GM06990 (cell line): ENCODE data around the gene TAF9B.
"Not testable (repeated sequence)": the region's sequence is repeated elsewhere in the genome, so short reads cannot be mapped to it uniquely, and the experiment has no call there.

ENCODE experiments used
- DNase-seq: peaks from one replicate; pipeline ENCODE4 v3.0.0-alpha.2; 2011; ENCODE audit not compliant: insufficient read length; ENCODE audit errors: extremely low read depth
- H3K27me3 ChIP-seq: replicated peaks from 2 replicates; pipeline ENCODE4 v1.6.0; 2011; ENCODE audit warnings: low read length; ENCODE audit not compliant: control insufficient read depth, insufficient read depth
- H3K36me3 ChIP-seq: 2 replicates; pipeline ENCODE4 v1.5.1; 2011; ENCODE audit warnings: low read length; ENCODE audit not compliant: control insufficient read depth, insufficient read depth
- H3K4me3 ChIP-seq: replicated peaks from 2 replicates; pipeline ENCODE4 v1.5.1; 2011; ENCODE audit warnings: low read depth, mild to moderate bottlenecking, control low read depth, low read length
- TF ChIP-seq, protein P1 (sequence below): IDR thresholded peaks from 2 replicates; pipeline ENCODE4 v1.5.1; 2011; ENCODE audit warnings: low read length, control low read depth, mild to moderate bottlenecking, inconsistent platforms; ENCODE audit not compliant: insufficient read depth, poor library complexity, severe bottlenecking

TAF9B gene, protein sequence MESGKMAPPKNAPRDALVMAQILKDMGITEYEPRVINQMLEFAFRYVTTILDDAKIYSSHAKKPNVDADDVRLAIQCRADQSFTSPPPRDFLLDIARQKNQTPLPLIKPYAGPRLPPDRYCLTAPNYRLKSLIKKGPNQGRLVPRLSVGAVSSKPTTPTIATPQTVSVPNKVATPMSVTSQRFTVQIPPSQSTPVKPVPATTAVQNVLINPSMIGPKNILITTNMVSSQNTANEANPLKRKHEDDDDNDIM

DNA sequence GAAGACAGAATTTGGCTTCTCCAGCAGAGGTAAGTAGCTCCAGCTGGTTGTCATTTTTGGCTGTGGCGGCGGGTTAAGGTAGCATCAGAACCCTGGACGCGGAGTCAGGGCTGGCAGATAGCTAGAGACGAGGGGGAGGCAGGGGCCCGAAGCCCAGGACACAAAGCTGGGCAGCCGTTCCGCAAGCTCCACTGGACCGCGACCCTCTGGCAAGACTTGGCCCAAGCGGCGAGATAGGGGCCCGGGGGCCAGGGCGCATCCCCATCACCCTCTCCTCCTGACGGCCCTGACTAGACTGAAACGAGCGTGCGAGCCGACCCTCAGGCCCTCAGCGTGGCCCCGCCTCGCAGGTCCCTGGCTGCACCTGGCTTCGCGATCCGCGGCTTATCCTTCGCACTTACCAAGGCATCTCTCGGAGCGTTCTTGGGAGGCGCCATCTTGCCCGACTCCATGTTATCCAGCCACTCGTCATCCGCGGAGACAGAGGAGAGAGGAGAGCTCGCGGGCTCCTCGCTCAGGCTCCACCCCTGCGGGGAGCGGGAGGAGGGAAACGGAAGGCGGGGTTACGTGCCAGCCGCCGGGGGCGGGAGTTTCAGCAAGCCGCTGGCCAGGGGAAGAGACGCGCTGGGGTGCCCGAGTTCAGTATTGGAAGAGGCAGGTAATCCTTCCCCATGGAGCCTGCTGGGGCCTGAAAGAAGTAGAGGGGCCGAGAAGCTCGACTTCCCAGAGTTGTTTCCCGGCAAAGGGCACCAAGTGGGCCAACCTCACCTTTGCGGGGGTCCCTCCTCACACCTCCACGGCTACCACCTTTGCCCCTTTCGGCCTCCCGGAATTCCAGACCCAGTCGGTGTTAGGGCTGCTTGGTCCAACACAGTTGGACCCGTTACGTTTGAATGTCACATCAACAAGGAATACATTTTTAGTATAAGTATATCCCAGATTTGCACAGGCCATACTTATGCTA lies at the start of gene TAF9B:
TSS of gene TAF9B (minus strand) at position 491 of the 964 bp plus-strand sequence. CDS start at position 452, 39 bp downstream.
- Histone ChIP-seq H3K36me3 (no peaks in the 10 kb centered on the region), H3K4me3 (peak within 1 kb of the TSS; percentile 67), H3K27me3 (no peaks in the 10 kb centered on the region)
- peak; percentile 84 for DNase-seq
- TF ChIP-seq, protein P1, sequence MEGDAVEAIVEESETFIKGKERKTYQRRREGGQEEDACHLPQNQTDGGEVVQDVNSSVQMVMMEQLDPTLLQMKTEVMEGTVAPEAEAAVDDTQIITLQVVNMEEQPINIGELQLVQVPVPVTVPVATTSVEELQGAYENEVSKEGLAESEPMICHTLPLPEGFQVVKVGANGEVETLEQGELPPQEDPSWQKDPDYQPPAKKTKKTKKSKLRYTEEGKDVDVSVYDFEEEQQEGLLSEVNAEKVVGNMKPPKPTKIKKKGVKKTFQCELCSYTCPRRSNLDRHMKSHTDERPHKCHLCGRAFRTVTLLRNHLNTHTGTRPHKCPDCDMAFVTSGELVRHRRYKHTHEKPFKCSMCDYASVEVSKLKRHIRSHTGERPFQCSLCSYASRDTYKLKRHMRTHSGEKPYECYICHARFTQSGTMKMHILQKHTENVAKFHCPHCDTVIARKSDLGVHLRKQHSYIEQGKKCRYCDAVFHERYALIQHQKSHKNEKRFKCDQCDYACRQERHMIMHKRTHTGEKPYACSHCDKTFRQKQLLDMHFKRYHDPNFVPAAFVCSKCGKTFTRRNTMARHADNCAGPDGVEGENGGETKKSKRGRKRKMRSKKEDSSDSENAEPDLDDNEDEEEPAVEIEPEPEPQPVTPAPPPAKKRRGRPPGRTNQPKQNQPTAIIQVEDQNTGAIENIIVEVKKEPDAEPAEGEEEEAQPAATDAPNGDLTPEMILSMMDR: no peak

DNA sequence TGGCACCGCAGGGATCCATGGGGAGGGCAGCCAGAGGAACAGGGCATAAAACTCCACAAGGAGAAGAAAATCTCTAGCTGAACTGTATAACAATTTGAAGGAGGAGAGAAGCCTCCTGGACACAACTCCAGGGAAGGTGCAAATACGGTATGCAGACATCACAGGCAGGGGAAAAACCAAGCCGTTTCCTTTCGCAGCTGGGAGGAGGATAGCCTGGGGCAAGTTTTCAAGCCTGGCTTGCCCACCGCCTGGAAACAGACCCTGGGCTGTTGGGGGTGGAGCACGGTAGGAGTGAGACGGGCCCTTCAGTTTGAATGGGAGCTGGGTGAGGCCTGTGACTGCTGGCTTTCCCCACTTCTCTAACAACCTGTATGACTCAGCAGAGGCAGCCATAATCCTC lies 43.4 kb upstream of the TAF9B start:
- TF ChIP-seq, protein P1: no peak
- H3K36me3 ChIP-seq: no peaks in the 10 kb centered on the region
- no peak for DNase-seq
- H3K4me3 ChIP-seq: no peak overlapping the region
- no peaks in the 10 kb centered on the region for H3K27me3 ChIP-seq

DNA sequence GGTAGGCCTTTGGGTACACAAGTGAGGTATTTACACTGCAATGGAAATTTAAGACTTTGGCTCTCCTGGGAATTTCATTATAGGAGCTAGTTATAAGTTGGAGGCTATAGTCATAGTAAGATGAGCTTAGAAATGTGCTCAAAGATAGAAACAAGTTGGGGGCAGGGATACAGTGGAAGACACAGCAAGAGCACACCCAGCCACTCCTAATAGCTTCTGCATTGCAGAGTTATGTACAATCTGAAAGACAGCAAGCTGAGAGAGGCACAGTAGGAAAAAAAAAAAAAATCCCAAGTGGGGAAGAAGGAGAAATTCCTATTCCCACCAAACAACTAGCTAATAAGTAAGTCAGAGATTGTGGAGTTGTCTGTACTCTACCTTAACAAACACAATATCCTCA lies 41.9 kb upstream of the TAF9B start:
- Histone ChIP-seq H3K27me3 (no peaks in the 10 kb centered on the region), H3K36me3 (no peaks in the 10 kb centered on the region), H3K4me3 (no peak overlapping the region)
- TF ChIP-seq, protein P1: no peak
- no peak for DNase-seq

DNA sequence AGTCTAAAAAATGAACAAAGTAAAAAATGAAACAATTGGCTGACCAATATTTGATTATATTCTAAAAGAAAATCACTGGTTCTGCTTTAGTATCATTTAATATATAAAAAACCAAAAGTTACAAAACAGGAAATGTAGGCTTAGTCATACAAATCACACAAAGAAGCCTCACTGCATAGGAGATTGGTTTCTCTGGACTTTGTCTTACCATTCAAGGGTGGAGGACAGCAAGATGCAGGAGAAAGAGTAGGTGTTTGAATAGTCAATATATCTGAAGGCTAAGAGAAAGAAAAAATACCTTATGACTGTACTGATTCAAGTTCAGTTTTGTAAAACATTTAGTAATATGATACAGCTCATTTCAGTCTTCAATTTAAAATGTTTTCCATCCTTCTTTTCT lies 28.6 kb upstream of the TAF9B start:
- no peaks in the 10 kb centered on the region for H3K36me3 ChIP-seq

DNA sequence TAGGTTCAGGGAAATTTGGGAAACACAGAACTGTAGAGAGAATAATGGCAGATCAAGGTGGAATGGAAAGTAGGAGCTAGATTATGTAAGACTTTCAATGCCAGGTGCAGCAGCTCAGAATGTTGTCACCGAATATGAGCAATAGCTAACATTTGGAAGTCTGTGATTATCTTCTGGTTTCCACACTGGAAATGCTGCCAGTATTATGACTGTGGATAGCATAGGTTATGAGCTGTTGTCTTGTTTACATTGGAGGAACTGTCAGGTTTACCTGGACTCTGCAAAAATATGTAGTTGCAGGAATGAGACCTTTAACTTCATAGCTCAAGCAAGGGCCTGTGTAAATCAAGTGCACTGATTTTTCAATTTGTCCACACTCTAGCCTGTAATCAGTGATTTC lies 26.0 kb upstream of the TAF9B start:
- Histone ChIP-seq H3K4me3 (no peak overlapping the region), H3K36me3 (no peaks in the 10 kb centered on the region), H3K27me3 (no peaks in the 10 kb centered on the region)
- TF ChIP-seq, protein P1: no peak
- DNase-seq: no peak

More for the DNA sequence above, 28.6 kb upstream of the TAF9B start:
- Histone ChIP-seq H3K4me3 (no peak overlapping the region), H3K27me3 (no peaks in the 10 kb centered on the region)
- TF ChIP-seq, protein P1: no peak
- DNase-seq: no peak

DNA sequence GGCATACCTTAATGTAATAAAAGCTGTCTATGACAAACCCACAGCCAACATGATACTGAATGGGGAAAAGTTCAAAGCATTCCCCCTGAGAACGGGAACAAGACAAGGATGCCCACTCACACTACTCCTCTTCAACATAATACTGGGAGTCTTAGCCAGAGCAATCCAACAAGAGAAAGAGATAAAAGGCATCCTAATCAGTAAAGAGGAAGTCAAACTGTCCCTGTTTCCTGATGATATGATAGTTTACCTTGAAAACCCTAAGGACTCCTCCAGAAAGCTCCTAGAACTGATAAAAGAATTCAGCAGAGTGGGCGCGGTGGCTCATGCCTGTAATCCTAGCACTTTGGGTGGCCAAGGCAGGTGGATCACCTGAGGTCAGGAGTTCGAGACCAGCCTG lies 23.7 kb upstream of the TAF9B start:
- not testable (repeated sequence) for H3K27me3 ChIP-seq, H3K4me3 ChIP-seq

DNA sequence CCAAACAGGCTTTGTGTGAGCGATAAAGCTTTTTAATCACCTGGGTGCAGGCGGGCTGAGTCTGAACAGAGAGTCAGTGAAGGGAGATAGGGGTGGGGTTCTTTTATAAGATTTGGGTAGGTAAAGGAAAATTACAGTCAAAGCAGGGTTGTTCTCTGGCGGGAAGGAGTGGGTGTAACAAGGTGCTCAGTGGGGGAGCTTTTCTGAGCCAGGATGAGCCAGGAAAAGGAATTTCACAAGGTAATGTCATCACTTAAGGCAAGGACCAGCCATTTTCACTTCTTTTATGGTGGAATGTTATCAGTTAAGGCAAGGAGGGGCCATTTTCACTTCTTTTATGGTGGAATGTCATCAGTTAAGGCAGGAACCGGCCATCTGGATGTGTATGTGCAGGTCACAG lies 21.3 kb upstream of the TAF9B start:
- not testable (repeated sequence) for H3K27me3 ChIP-seq, H3K36me3 ChIP-seq, DNase-seq, H3K4me3 ChIP-seq

More for the DNA sequence above, 23.7 kb upstream of the TAF9B start:
- not testable (repeated sequence) for DNase-seq, H3K36me3 ChIP-seq

DNA sequence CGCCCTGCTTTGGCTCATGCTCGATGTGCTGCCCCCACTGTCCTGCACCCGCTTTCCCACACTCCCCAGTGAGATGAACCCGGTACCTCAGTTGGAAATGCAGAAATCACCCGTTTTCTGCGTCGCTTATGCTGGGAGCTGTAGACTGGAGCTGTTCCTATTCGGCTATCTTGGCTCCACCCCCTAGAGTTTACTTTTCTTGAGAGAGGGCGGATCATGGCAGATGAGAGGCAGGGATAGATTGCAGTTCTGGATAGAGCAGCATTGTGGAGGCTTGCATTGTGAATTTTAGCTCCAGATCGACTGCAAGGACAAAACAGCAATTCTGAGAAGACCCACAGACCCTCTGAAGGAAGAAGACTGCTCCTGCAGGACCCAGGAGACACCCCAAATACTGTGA lies 18.4 kb upstream of the TAF9B start:
- DNase-seq, H3K27me3 ChIP-seq, H3K36me3 ChIP-seq, H3K4me3 ChIP-seq: not testable (repeated sequence)
